ENCODE measurements around the gene CCDC47. TPM values are rescaled to one million over a fixed set of nuclear protein-coding genes. Genes with fewer than 3 reads are reported as not detected.

Gene CCDC47
- total and polyA plus RNA-seq, 2 donors from 2014 or later: 50.9 to 83.1 TPM

- no peaks in the 10 kb centered on the region for H3K27me3 ChIP-seq (ENCODE audit: control insufficient read depth, insufficient read depth, low read length)
- intact Hi-C loops (cut with DNase I): no loop called here
- H3K36me3 ChIP-seq (ENCODE audit: control insufficient read depth in 2 of 3, insufficient read depth in 3 of 3, low read length in 3 of 3): peaks cover 0 to 25% (median 22%) of the 10 kb centered on the region in 3 donors
- TF ChIP-seq CTCF (IDR thresholded peaks at IDR 0.05; ENCODE audit: borderline replicate concordance, extremely low read depth, insufficient read depth): no peak
- no peak overlapping the region for H3K9ac ChIP-seq (ENCODE audit: low read length in 3 of 3)
- no peak for DNase-seq
- no peak overlapping the region for H3K4me3 ChIP-seq (ENCODE audit: low read length in 3 of 3)
- peaks cover 0 to 2% (median 0%) of the 10 kb centered on the region in 3 donors for H3K4me1 ChIP-seq (ENCODE audit: control insufficient read depth in 2 of 3, insufficient read depth in 2 of 3, low read depth in 1 of 3, low read length in 3 of 3)
- no peak for FAIRE-seq
- no peaks in the 10 kb centered on the region for H3K9me3 ChIP-seq (ENCODE audit: control insufficient read depth in 2 of 3, insufficient read depth in 1 of 3, low read length in 3 of 3)
- no peak overlapping the region for H3K27ac ChIP-seq (ENCODE audit: low read depth in 2 of 2, low read length in 2 of 2)
These were observed 68.6 kb downstream of the CCDC47 start for GRCh38 chr17:63704836-63705235.

- TF ChIP-seq CTCF (IDR thresholded peaks at IDR 0.05; ENCODE audit: borderline replicate concordance, extremely low read depth, insufficient read depth): no peak
- H3K4me3 ChIP-seq (ENCODE audit: low read length in 3 of 3): no peak overlapping the region
- H3K36me3 ChIP-seq (ENCODE audit: control insufficient read depth in 2 of 3, insufficient read depth in 3 of 3, low read length in 3 of 3): peaks cover 0 to 21% (median 20%) of the 10 kb centered on the region in 3 donors
- no peak overlapping the region for H3K27ac ChIP-seq (ENCODE audit: low read depth in 2 of 2, low read length in 2 of 2)
- no peaks in the 10 kb centered on the region for H3K27me3 ChIP-seq (ENCODE audit: control insufficient read depth, insufficient read depth, low read length)
- intact Hi-C loops (cut with DNase I): no loop called here
- H3K4me1 ChIP-seq (ENCODE audit: control insufficient read depth in 2 of 3, insufficient read depth in 2 of 3, low read depth in 1 of 3, low read length in 3 of 3): peaks cover 0 to 2% (median 0%) of the 10 kb centered on the region in 3 donors
- FAIRE-seq: no peak
- DNase-seq: peak in 1 of 5 donors; percentile 75
- no peaks in the 10 kb centered on the region for H3K9me3 ChIP-seq (ENCODE audit: control insufficient read depth in 2 of 3, insufficient read depth in 1 of 3, low read length in 3 of 3)
- H3K9ac ChIP-seq (ENCODE audit: low read length in 3 of 3): no peak overlapping the region
These were observed 69.2 kb downstream of the CCDC47 start for GRCh38 chr17:63704259-63704576.

GRCh38 chr17:63703556-63704258 lies 69.7 kb downstream of the CCDC47 start:
- Histone ChIP-seq H3K27me3 (ENCODE audit: control insufficient read depth, insufficient read depth, low read length) (no peaks in the 10 kb centered on the region), H3K27ac (ENCODE audit: low read depth in 2 of 2, low read length in 2 of 2) (no peak overlapping the region), H3K9me3 (ENCODE audit: control insufficient read depth in 2 of 3, insufficient read depth in 1 of 3, low read length in 3 of 3) (no peaks in the 10 kb centered on the region), H3K36me3 (ENCODE audit: control insufficient read depth in 2 of 3, insufficient read depth in 3 of 3, low read length in 3 of 3) (peaks cover 0 to 18% (median 15%) of the 10 kb centered on the region in 3 donors), H3K4me1 (ENCODE audit: control insufficient read depth in 2 of 3, insufficient read depth in 2 of 3, low read depth in 1 of 3, low read length in 3 of 3) (peaks cover 0 to 2% (median 0%) of the 10 kb centered on the region in 3 donors), H3K4me3 (ENCODE audit: low read length in 3 of 3) (no peak overlapping the region), H3K9ac (ENCODE audit: low read length in 3 of 3) (no peak overlapping the region)
- intact Hi-C loops (cut with DNase I): no loop called here
- FAIRE-seq (no peak), DNase-seq (no peak)
- no peak for TF ChIP-seq CTCF (IDR thresholded peaks at IDR 0.05; ENCODE audit: borderline replicate concordance, extremely low read depth, insufficient read depth)
